Measurements from ENCODE around the gene ASB9.

ASB9 gene

GRCh38 chrX:15216280-15216679 is 53.6 kb downstream of the ASB9 start:
- TF ChIP-seq TAF1 (IDR thresholded peaks at IDR 0.05; ENCODE audit: borderline replicate concordance, insufficient read depth, low read length) (no peak), POLR2AphosphoS5 (IDR thresholded peaks at IDR 0.05; ENCODE audit: low read depth, low read length) (no peak), SIN3A (IDR thresholded peaks at IDR 0.05; ENCODE audit: borderline replicate concordance, insufficient read depth, low read length) (no peak)

DNA sequence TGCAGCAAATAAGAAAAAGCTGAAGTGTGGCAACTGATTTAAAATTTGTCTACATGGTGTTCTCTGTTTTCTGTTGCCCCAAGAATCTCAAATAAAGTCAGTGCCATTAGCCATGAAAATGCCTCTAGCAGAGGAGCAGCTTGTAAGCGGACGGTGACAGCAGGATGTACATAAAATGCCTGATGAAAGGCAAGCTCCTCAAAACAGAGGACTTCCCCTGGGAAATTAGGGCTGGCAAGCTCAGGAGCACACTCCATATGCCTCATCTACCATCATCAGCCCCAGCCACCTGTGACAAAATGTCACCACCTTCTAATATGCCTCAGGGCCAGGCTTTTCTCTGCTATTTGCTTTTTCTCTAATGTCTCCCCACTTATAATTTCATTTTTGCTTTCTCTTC is 54.5 kb downstream of the ASB9 start:
- TF ChIP-seq TAF1 (IDR thresholded peaks at IDR 0.05; ENCODE audit: borderline replicate concordance, insufficient read depth, low read length): no peak
- TF ChIP-seq FOXP2 (optimal IDR thresholded peaks at IDR 0.05; ENCODE audit: borderline replicate concordance, extremely low read depth, extremely low read length, insufficient read depth): no peak
- TF ChIP-seq POLR2AphosphoS5 (IDR thresholded peaks at IDR 0.05; ENCODE audit: low read depth, low read length): no peak
- no peak for TF ChIP-seq REST (IDR thresholded peaks at IDR 0.05; ENCODE audit: insufficient read depth in 1 of 2, low read depth in 2 of 2, low read length in 2 of 2)
- no peak for TF ChIP-seq SIN3A (IDR thresholded peaks at IDR 0.05; ENCODE audit: borderline replicate concordance, insufficient read depth, low read length)

DNA sequence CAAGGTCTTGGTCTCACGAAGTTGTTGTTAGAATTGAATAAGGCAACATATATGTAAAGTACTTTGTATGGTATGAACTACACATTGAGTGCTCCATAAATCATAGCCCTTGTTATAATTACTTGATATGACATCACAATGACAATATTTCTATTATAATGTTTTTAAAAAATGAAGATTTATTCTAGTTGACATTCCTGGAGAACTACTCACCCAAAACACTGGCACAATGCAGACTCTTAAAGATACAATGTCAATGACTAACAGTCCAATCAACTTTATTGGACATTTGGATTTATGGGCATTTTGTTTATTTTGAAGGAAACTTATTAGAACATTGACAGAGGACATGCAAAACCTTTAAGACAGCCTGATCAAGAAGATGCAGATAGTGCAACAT is 55.3 kb downstream of the ASB9 start:
- TF ChIP-seq SIN3A (IDR thresholded peaks at IDR 0.05; ENCODE audit: borderline replicate concordance, insufficient read depth, low read length) (no peak), TAF1 (IDR thresholded peaks at IDR 0.05; ENCODE audit: borderline replicate concordance, insufficient read depth, low read length) (no peak), FOXP2 (optimal IDR thresholded peaks at IDR 0.05; ENCODE audit: borderline replicate concordance, extremely low read depth, extremely low read length, insufficient read depth) (no peak), POLR2AphosphoS5 (IDR thresholded peaks at IDR 0.05; ENCODE audit: low read depth, low read length) (no peak), REST (IDR thresholded peaks at IDR 0.05; ENCODE audit: insufficient read depth in 1 of 2, low read depth in 2 of 2, low read length in 2 of 2) (no peak)

GRCh38 chrX:15209096-15209495 is 60.8 kb downstream of the ASB9 start:
- TF ChIP-seq TAF1 (IDR thresholded peaks at IDR 0.05; ENCODE audit: borderline replicate concordance, insufficient read depth, low read length): no peak

GRCh38 chrX:15207994-15208393 is 61.9 kb downstream of the ASB9 start:
- no peak for TF ChIP-seq POLR2AphosphoS5 (IDR thresholded peaks at IDR 0.05; ENCODE audit: low read depth, low read length)
- TF ChIP-seq FOXP2 (optimal IDR thresholded peaks at IDR 0.05; ENCODE audit: borderline replicate concordance, extremely low read depth, extremely low read length, insufficient read depth): no peak
- no peak for TF ChIP-seq REST (IDR thresholded peaks at IDR 0.05; ENCODE audit: insufficient read depth in 1 of 2, low read depth in 2 of 2, low read length in 2 of 2)
- TF ChIP-seq TAF1 (IDR thresholded peaks at IDR 0.05; ENCODE audit: borderline replicate concordance, insufficient read depth, low read length): no peak
- no peak for TF ChIP-seq SIN3A (IDR thresholded peaks at IDR 0.05; ENCODE audit: borderline replicate concordance, insufficient read depth, low read length)

DNA sequence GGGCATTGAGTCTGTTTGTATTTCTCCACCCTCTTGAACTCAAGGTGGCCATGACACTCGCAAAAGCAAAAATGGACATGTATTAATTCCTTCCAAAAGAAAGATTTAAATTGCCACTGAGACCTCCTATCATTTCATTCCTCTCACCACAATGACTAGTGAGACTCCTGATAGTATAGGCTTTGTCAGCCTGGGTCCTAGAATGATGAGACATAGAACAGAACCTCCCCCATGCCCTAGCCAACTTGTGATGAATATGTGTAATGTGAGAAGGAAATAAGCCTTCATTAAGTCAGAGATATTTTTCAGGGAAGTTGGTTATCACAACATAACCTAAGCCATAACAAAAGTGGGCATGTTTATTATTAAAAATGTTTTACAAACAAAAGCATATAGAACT is 62.5 kb downstream of the ASB9 start:
- TF ChIP-seq SIN3A (IDR thresholded peaks at IDR 0.05; ENCODE audit: borderline replicate concordance, insufficient read depth, low read length): no peak
- no peak for TF ChIP-seq FOXP2 (optimal IDR thresholded peaks at IDR 0.05; ENCODE audit: borderline replicate concordance, extremely low read depth, extremely low read length, insufficient read depth)
- no peak for TF ChIP-seq REST (IDR thresholded peaks at IDR 0.05; ENCODE audit: insufficient read depth in 1 of 2, low read depth in 2 of 2, low read length in 2 of 2)
- TF ChIP-seq TAF1 (IDR thresholded peaks at IDR 0.05; ENCODE audit: borderline replicate concordance, insufficient read depth, low read length): no peak
- no peak for TF ChIP-seq POLR2AphosphoS5 (IDR thresholded peaks at IDR 0.05; ENCODE audit: low read depth, low read length)
